Stimulated activated naive CD4-positive, alpha-beta T cell (primary cell): ENCODE results near the gene FARP2.

Experiments
- DNase-seq, 6 experiments: peaks; one replicate each; lab custom pipeline; 2025; lab: John Stamatoyannopoulos, UW

FARP2 gene

GRCh38 chr2:241460631-241461030, 104.5 kb downstream of the FARP2 start:
- no peak for DNase-seq

GRCh38 chr2:241461693-241462677, 105.9 kb downstream of the FARP2 start:
- no peak for DNase-seq

- no peak for DNase-seq
Measured at GRCh38 chr2:241463276-241464135, 107.4 kb downstream of the FARP2 start.

GRCh38 chr2:241465543-241465942, 109.5 kb downstream of the FARP2 start:
- DNase-seq = no peak

- no peak for DNase-seq
Measured at GRCh38 chr2:241466230-241466629, 110.1 kb downstream of the FARP2 start.

GRCh38 chr2:241467777-241468475, 111.8 kb downstream of the FARP2 start:
- DNase-seq = no peak

GRCh38 chr2:241468476-241468781, 112.3 kb downstream of the FARP2 start:
- DNase-seq = no peak

- DNase-seq = no peak
Measured at GRCh38 chr2:241469746-241470145, 113.7 kb downstream of the FARP2 start.

GRCh38 chr2:241473399-241473798, 117.3 kb downstream of the FARP2 start:
- no peak for DNase-seq

GRCh38 chr2:241475267-241475666, 119.2 kb downstream of the FARP2 start:
- no peak for DNase-seq

- no peak for DNase-seq
Measured at GRCh38 chr2:241478166-241478565, 122.1 kb downstream of the FARP2 start.

GRCh38 chr2:241479026-241479898, 123.2 kb downstream of the FARP2 start:
- DNase-seq = no peak

- DNase-seq = no peak
Measured at GRCh38 chr2:241481687-241482086, 125.6 kb downstream of the FARP2 start.

- DNase-seq = no peak
Measured at GRCh38 chr2:241482126-241482955, 126.3 kb downstream of the FARP2 start.

GRCh38 chr2:241483305-241483704, 127.2 kb downstream of the FARP2 start:
- no peak for DNase-seq

GRCh38 chr2:241485172-241485911, 129.3 kb downstream of the FARP2 start:
- no peak for DNase-seq

- DNase-seq = no peak
Measured at GRCh38 chr2:241489088-241489487, 133.0 kb downstream of the FARP2 start.

GRCh38 chr2:241489733-241490680, 133.9 kb downstream of the FARP2 start:
- DNase-seq = no peak
